GM12878 (cell line): ENCODE measurements around the gene COTL1. TPM values are rescaled to one million over a fixed set of nuclear protein-coding genes. Genes with fewer than 3 reads are reported as not detected.
A peak's percentile ranks its signal among the peaks of the same experiment; 100 is the strongest.

Experiments used
- ATF7 ChIP-seq: fragments of 450-650 bp; IDR thresholded peaks from 2 replicates; pipeline ENCODE4 v1.6.1; 2016; ENCODE audit warnings: low read depth, mild to moderate bottlenecking
- BHLHE40 ChIP-seq, 2 experiments: fragments of 450-650 bp in 1 of 2; IDR thresholded peaks; 2 replicates each; pipeline ENCODE4 v1.6.1; 2011 to 2017; ENCODE audit warnings: low read depth in 2 of 2, borderline replicate concordance in 1 of 2, improper control_type of control experiment in 1 of 2, low read length in 1 of 2, mild to moderate bottlenecking in 1 of 2
- CREB1 ChIP-seq: IDR thresholded peaks from 2 replicates; pipeline ENCODE4 v1.6.1; 2012; ENCODE audit warnings: low read depth, mild to moderate bottlenecking, inconsistent platforms
- DPF2 ChIP-seq: fragments of 450-650 bp; IDR thresholded peaks from 2 replicates; pipeline ENCODE4 v1.6.1; 2017; ENCODE audit warnings: mild to moderate bottlenecking
- E2F4 ChIP-seq: IDR thresholded peaks from 2 replicates; pipeline ENCODE4 v1.6.1; 2012; ENCODE audit warnings: low read depth, low read length, improper control_type of control experiment
- EP300 ChIP-seq, 2 experiments: fragments of 150-350 bp in 1 of 2; IDR thresholded peaks; 2 replicates each; pipeline ENCODE4 v1.6.1; 2011 to 2012; ENCODE audit warnings: low read depth in 2 of 2, low read length in 2 of 2, borderline replicate concordance in 1 of 2, improper control_type of control experiment in 1 of 2, inconsistent platforms in 1 of 2; ENCODE audit not compliant: control insufficient read depth in 1 of 2
- GATAD2B ChIP-seq: fragments of 450-650 bp; conservative IDR thresholded peaks from 2 replicates; pipeline ENCODE4 v1.6.1; 2017; ENCODE audit warnings: low read depth, mild to moderate bottlenecking, moderate library complexity
- HCFC1 ChIP-seq: fragments of 150-350 bp; IDR thresholded peaks from 2 replicates; pipeline ENCODE4 v1.6.1; 2014; ENCODE audit warnings: low read length
- IKZF2 ChIP-seq, 2 experiments: fragments of 450-650 bp; IDR thresholded peaks; 2 replicates each; pipeline ENCODE4 v1.6.1; 2017; ENCODE audit warnings: mild to moderate bottlenecking in 2 of 2, moderate library complexity in 2 of 2
- JUNB ChIP-seq: IDR thresholded peaks from 2 replicates; pipeline ENCODE4 v1.6.1; 2016; ENCODE audit warnings: antibody characterized with exemption, mild to moderate bottlenecking
- MAX ChIP-seq: IDR thresholded peaks from 2 replicates; pipeline ENCODE4 v1.6.1; 2012; ENCODE audit warnings: low read depth, low read length, improper control_type of control experiment
- MEF2B ChIP-seq: fragments of 450-650 bp; IDR thresholded peaks from 2 replicates; pipeline ENCODE4 v1.6.1; 2018; ENCODE audit warnings: mild to moderate bottlenecking, moderate library complexity; ENCODE audit not compliant: partially characterized antibody, poor library complexity, severe bottlenecking
- MXI1 ChIP-seq: fragments of 150-350 bp; IDR thresholded peaks from 2 replicates; pipeline ENCODE4 v1.6.1; 2011; ENCODE audit warnings: low read depth, mild to moderate bottlenecking, inconsistent platforms, low read length, improper control_type of control experiment
- NFIC ChIP-seq: IDR thresholded peaks from 2 replicates; pipeline ENCODE4 v1.6.1; 2012; ENCODE audit warnings: low read depth, mild to moderate bottlenecking, inconsistent platforms, low read length, moderate library complexity
- NFXL1 ChIP-seq: fragments of 450-650 bp; IDR thresholded peaks from 2 replicates; pipeline ENCODE4 v1.6.1; 2017; ENCODE audit warnings: antibody characterized with exemption, mild to moderate bottlenecking, borderline replicate concordance
- NR2C1 ChIP-seq: fragments of 450-650 bp; IDR thresholded peaks from 2 replicates; pipeline ENCODE4 v1.6.1; 2017; ENCODE audit warnings: antibody characterized with exemption, mild to moderate bottlenecking, moderate library complexity
- NR2F1 ChIP-seq: fragments of 450-650 bp; conservative IDR thresholded peaks from 2 replicates; pipeline ENCODE4 v1.6.1; 2017; ENCODE audit warnings: mild to moderate bottlenecking
- POLR2A ChIP-seq: IDR thresholded peaks from 2 replicates; pipeline ENCODE4 v1.6.1; 2011; ENCODE audit warnings: low read depth, mild to moderate bottlenecking, low read length
- RBBP5 ChIP-seq: fragments of 200-600 bp; sonication (generic); conservative IDR thresholded peaks from 2 replicates; pipeline ENCODE4 v1.6.1; 2016
- STAT1 ChIP-seq: fragments of 450-650 bp; conservative IDR thresholded peaks from 2 replicates; pipeline ENCODE4 v1.6.1; 2014; ENCODE audit warnings: antibody characterized with exemption, mild to moderate bottlenecking
- SUZ12 ChIP-seq: fragments of 200-600 bp; sonication (generic); IDR thresholded peaks from one replicate; pipeline ENCODE4 v1.6.1; 2018; ENCODE audit warnings: antibody characterized with exemption, mild to moderate bottlenecking; ENCODE audit not compliant: unreplicated experiment
- TCF12 ChIP-seq: IDR thresholded peaks from 2 replicates; pipeline ENCODE4 v1.6.1; 2011; ENCODE audit warnings: low read depth, mild to moderate bottlenecking, low read length
- TCF3 ChIP-seq: IDR thresholded peaks from 2 replicates; pipeline ENCODE4 v1.6.1; 2012; ENCODE audit warnings: low read depth, mild to moderate bottlenecking, low read length, borderline replicate concordance; ENCODE audit not compliant: insufficient read depth
- WRNIP1 ChIP-seq: IDR thresholded peaks from 2 replicates; pipeline ENCODE4 v1.6.1; 2011; ENCODE audit warnings: low read depth, low read length, improper control_type of control experiment, borderline replicate concordance
- ZNF384 ChIP-seq: IDR thresholded peaks from 2 replicates; pipeline ENCODE4 v1.6.1; 2012; ENCODE audit warnings: low read depth, mild to moderate bottlenecking, low read length, improper control_type of control experiment, borderline replicate concordance
- ZNF592 ChIP-seq: fragments of 450-650 bp; IDR thresholded peaks from 2 replicates; pipeline ENCODE4 v1.6.1; 2017; ENCODE audit warnings: mild to moderate bottlenecking, moderate library complexity
- ZNF622 ChIP-seq: fragments of 450-650 bp; IDR thresholded peaks from 2 replicates; pipeline ENCODE4 v1.6.1; 2017; ENCODE audit warnings: mild to moderate bottlenecking, inconsistent platforms
- ZSCAN29 ChIP-seq: fragments of 450-650 bp; IDR thresholded peaks from 2 replicates; pipeline ENCODE4 v1.6.1; 2017; ENCODE audit warnings: mild to moderate bottlenecking, moderate library complexity
- ZZZ3 ChIP-seq: IDR thresholded peaks from 2 replicates; pipeline ENCODE4 v1.6.1; 2011; ENCODE audit warnings: low read depth; ENCODE audit not compliant: control insufficient read depth, insufficient read length
- polyA plus RNA-seq, 11 experiments: library from polyadenylated mRNA; depleted of rRNA in 4 of 11; unstranded in 6 of 11; stranded (reverse) in 5 of 11; fragments of >200 nt; fragmentation: Nextera tagmentation in 4 of 11; fragmentation: Illumina TruSeq in 1 of 11; extraction: Ambion mirVana in 4 of 11; extraction: Trizol in 1 of 11; gene quantifications; 1 replicate in 1 of 11; 2 replicates in 10 of 11; pipeline versions ENCODE4 v1.2.1 to v1.2.3, GENCODE V29; 2011 to 2016; ENCODE audit warnings: inconsistent platforms in 2 of 11, missing spikeins in 2 of 11, low read depth in 1 of 11
- total RNA-seq, 4 experiments: library from RNA; depleted of rRNA in 3 of 4; stranded (reverse); fragments of >200 nt in 3 of 4; fragmentation: Illumina TruSeq in 1 of 4; extraction: Trizol in 1 of 4; gene quantifications; 2 replicates each; pipeline versions ENCODE4 v1.2.1 to v1.2.3, GENCODE V29; 2013 to 2021

The COTL1 gene
- total and polyA plus RNA-seq, 10 of the 15 experiments (the other 5 are each of a cell fraction or from before 2014, with no cell fraction given): 140 to 894 (median 330) TPM

DNA sequence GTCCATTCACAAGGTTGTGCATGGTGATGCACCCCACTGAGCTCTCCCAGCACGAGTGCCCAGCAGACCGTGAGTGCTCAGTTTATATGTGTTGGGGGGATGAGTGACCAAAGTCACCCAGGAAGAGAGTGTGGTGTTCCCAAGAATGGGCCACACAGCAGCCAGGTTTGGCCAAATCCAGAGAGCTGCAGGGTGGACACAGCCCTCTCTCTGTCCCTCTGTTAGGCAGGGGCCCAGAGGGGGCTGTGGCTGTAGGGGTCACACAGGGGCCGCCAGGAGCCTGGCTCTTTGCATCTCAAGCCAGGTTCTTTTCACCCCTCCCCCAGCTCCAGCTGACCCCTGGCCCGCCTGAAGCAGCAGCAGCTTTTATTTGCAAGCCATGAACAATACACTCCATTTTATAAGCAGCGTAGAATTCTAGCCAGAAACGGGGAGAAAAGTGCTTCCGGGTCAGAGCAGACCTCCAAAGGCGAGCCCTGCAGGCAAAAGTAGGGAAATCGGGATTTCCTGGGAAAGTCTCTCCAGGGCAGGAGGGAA lies 13.3 kb downstream of the COTL1 start (continued):
- TF ChIP-seq MAX (no peak), NFXL1 (no peak), HCFC1 (no peak), MXI1 (no peak), NR2C1 (peak; percentile 75), BHLHE40 (IDR thresholded peaks at IDR 0.05; ENCODE audit: borderline replicate concordance in 1 of 2, low read depth in 2 of 2, low read length in 1 of 2) (peak; percentile 77 to 87), ZSCAN29 (no peak), NFIC (no peak), WRNIP1 (0 out of 2 replicates have a peak, but pooled peaks have one; percentile 3), TCF3 (no peak), RBBP5 (no peak), POLR2A (0 out of 2 replicates have a peak, but pooled peaks have one; percentile 23), CREB1 (no peak), IKZF2 (IDR thresholded peaks at IDR 0.05) (peak; percentile 28; a peak in 2 of 4 replicates), E2F4 (no peak), ZNF384 (no peak), TCF12 (no peak), JUNB (no peak), ZNF592 (0 out of 2 replicates have a peak, but pooled peaks have one; percentile 58), MEF2B (no peak), EP300 (IDR thresholded peaks at IDR 0.05; ENCODE audit: borderline replicate concordance in 1 of 2, control insufficient read depth in 1 of 2, low read depth in 2 of 2, low read length in 2 of 2) (no peak), ATF7 (no peak), ZZZ3 (no peak), SUZ12 (no peak), ZNF622 (no peak), STAT1 (no peak), GATAD2B (peak; percentile 39; the same call in 1 of the 2 replicates), DPF2 (no peak), NR2F1 (peak; percentile 79)
